G401.6 (cell line): Measurements from ENCODE around the gene MC1R.

ENCODE experiments used
- FAIRE-seq: peaks from 2 replicates; lab custom pipeline; 2012; peaks lifted over from hg19 to GRCh38; lab: Jason Lieb, UNC

The MC1R gene

DNA sequence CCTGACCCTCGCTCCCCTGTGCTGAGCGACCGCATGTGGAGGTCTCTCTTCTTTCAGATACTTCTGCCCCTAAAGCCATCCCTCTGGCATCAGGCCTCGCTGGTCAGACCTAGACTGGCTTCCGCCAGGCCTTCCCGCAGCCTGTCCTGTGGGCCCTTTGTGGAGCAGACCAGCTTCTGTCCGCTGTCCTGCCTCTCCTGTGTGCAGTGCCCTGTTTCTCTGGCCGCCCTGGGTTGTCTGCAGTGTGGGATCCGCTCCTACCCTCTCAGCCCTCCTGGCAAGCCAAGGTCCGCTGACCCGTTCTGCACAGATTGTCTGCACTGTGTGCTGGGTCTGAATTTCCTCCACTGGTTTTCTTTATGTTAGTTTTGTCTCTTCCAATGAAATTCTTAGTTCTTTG, 21.5 kb upstream of the MC1R start:
- FAIRE-seq: no peak

DNA sequence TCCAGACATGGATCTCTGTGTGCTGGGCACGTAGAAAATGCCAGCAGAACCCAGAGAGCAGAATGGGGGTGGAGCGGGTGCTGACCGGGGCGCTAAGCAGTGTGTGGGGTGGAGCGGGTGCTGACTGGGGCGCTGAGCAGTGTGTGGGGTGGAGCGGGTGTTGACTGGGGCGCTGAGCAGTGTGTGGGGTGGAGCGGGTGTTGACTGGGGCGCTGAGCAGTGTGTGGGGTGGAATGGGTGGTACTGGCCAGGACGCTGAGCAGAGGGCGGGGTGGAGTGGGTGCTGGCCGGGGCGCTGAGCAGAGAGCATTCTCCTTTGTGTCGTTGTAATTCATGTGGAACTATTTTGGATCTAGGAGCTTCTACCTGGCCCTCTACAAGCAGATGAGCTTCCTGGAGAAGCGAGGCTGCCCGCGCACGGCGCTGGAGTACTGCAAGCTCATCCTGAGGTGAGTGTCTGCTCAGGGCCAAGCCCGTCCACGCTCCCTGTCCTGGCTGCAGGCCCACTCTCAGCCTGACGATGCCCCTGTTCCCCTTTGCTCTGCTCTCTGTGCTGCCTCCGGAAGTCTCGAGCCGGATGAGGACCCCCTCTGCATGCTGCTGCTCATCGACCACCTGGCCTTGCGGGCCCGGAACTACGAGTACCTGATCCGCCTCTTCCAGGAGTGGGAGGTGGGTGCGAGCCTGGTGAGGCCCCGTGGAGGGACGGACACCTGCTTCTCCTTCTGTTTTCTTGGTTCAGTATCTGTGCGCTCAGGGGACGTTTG, 20.3 kb upstream of the MC1R start:
- no peak for FAIRE-seq

GRCh38 chr16:89899879-89900481, 18.7 kb upstream of the MC1R start:
- FAIRE-seq: no peak

- no peak for FAIRE-seq
Observed at GRCh38 chr16:89900885-89901284, 17.8 kb upstream of the MC1R start.

GRCh38 chr16:89902980-89903379, 15.7 kb upstream of the MC1R start:
- FAIRE-seq: no peak

- FAIRE-seq: no peak
Observed at GRCh38 chr16:89903908-89904515, 14.7 kb upstream of the MC1R start.

DNA sequence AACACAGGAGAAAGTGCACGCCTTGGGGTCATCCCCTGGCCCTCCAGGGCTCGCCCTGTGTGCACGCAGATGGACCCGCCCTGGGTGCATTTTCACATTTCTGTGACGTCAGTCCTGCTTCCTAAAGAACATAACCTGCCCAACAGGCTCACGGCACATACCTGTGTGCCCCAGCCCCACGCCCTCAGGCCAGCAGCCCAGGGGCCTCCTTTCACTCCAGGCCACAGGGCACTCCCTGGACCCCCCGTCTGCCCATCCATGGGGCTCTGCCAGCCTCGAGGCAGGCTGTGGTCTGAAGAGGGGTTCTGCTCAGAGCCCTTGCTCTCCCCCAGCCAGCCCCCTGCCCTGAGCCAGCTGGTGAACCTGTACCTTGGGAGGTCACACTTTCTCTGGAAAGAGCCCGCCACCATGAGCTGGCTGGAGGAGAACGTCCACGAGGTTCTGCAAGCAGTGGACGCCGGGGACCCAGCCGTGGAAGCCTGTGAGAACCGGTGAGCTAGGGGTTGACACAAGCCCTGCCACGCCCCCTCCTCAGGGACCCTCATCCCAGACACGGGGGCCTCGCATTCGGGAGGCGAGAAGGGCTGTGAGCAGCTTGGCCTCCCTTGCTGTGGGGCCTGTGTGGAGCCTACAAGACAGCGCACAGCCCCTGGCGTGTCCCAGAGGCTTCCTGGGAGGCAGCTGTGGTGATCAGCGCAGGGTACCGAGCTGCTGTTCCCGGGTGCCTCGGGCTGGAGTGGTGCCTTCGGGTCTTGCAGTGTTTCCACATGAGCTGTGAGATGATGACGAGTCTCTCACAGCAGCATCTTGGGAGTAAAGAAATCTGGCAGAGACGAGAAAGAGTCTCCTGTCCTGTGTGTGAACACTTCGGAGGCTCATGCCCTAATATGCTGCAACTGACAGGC, 13.8 kb upstream of the MC1R start:
- no peak for FAIRE-seq

DNA sequence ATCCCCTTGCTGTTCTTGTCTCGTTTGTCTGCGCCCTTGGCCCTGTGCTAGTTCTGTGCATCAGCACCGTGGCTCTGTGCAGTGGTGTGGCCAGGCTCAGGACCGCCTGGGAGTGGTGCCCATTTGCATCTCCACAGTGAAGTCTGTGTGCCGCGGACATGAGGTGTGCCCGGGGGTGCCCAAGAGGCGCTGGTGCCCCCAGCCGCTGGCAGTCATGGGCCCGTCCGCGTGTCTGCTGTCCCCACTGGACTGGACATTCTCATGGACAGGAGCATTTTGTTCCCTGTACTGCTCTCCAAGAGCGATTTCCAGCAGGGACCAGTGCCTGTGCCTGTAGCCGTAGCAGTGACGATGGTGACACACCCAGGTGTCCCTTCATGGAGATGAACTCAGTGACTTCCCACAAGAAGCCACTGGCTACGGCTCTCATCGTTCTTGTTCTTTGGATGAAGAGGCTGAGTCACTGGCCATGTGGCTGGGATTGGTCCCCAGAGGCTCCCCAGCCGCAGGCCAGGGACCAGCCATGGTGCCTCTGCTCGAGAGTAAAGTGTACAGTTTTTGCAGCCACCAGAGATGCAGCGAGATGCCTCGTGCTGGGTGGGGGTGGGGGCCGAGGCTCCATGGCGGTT, 13.0 kb upstream of the MC1R start:
- FAIRE-seq: no peak

DNA sequence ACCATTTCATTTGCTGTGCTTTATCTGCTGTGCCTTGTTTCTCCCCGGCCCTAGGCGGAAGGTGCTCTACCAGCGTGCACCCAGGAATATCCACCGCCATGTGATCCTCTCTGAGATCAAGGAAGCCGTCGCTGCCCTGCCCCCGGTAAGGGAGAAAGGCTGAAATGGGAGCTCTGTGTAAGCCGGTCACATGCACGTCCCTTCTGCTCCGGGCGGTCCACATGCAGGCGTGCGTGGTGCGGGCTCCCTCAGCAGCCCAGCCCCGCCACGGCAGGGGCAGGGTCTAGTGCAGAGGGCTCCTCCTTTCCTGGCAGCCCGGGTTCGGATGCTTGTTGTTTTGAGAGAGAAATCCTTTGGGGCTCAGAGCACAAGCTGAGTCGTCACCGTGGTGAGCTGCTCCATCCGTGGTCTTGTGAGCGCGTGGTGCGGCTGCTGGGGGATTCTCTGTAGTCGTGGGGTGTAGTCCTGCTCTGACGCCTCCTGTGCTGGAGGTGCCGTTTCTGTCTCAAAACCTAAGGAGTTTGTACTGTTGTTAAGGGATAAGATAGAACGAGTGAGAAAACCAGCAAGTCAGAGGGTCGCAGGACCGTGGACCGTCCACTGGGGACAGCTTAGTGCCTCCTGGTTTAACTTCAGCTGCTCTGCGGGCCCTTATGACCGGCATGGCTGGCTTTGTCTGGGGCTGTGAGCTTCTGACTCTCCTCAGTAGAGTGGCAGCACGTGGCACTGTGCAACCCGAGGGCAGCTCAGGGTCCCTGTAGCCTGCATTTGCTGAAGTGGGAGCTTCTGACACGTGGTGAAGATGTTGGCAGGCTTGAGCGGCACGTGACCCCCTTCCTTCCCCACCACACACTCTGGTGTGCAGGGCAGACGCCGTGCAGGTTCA, 12.3 kb upstream of the MC1R start:
- no peak for FAIRE-seq

GRCh38 chr16:89907055-89907814, 11.4 kb upstream of the MC1R start:
- no peak for FAIRE-seq

- FAIRE-seq: no peak
Observed at GRCh38 chr16:89908236-89908635, 10.4 kb upstream of the MC1R start.

DNA sequence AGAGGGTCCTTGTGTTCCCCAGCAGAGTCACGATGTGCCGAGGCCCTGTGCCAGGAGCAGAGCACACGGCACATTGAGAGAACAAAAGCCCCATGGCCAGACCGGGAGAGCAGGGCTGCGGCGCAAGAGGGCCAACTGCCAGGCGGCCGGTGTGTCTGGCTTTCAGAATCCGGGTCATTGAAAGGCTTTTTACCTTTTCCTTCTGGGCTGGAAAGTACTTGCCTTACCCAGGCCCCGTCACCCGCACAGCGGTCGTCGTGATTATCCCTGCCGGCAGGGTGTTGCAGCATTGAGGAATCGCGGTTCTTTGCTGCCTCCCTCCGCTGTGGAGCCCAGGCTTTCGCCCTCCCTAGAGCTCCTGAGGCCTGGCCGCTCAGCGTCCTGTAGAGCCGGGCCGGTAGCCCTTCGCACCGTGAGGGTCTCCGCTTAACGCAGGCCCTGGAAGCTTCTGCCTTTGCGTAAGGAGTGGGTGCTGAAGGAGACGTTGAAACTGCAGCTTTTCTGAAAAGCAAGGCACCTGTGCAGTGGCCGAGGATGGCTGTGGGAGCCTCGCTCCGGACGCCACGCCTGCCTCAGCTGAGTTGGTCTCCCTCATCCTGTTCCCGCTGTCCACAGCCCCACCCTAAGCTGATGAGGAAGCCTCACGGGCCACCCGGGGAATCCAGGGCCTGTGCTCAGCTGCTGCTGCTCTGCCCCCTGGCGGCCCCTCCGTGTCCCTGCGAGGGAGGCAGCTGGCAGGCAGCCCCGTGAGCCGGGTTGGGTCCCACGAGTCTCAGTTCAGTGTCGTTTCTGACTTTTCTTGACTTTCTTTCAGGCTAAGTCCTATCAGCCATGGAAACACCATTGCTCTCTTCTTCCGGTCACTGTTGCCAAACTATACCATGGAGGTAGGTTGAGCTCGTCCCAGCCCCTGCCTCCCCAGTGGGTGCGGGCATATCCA, 8.6 kb upstream of the MC1R start:
- FAIRE-seq: no peak

GRCh38 chr16:89910717-89911354, 7.8 kb upstream of the MC1R start:
- FAIRE-seq: no peak

DNA sequence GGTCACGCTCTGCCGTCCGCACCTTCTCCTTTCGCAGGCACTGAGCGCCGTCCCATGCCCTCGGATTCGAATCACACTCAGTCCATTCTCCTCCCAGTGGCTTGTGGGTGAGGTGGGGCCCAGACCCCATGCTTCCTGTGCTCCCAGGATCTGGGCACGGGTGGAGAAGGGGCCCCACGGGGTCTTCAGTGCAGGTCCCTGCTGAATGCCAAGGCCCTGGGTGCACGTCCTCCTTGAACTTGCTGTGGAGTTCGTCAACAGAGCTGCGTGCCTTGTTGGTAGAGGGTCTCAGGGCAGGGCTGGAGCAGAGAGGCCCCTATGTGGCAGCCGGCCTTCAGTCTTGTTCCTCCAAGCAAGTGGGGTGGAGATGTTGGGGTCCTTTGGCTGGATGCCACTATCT, 7.3 kb upstream of the MC1R start:
- no peak for FAIRE-seq

- no peak for FAIRE-seq
Observed at GRCh38 chr16:89912143-89912542, 6.5 kb upstream of the MC1R start.

DNA sequence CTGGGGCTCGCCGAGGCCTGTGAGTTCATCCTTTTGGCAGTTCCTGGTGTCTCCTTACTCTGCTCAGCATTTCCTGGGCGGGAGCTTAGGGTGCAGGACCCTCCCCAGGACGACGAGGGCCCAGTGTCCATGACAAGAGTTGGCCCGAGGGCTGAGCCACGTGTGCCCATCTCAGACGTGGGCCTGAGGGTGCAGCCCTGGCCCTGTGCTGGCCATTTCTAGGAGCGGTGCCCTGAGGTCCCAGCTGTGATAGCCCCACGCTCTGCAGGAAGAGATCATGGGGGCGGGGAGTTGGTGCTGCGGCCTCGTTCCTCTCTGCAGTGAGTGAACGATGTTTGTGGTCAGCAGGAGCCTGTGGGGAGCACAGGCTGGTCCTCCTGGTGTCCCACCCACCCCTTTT, 6.0 kb upstream of the MC1R start:
- FAIRE-seq: no peak

- FAIRE-seq: no peak
Observed at GRCh38 chr16:89913408-89914387, 5.0 kb upstream of the MC1R start.
